Measurements from ENCODE around the gene FBXW8. TPM values are rescaled to one million over a fixed set of nuclear protein-coding genes. Genes with fewer than 3 reads are reported as not detected.

The FBXW8 gene
- total RNA-seq, 1 experiment from 2014 or later, result 15.6 TPM

GRCh38 chr12:117011988-117012805 is 101.4 kb downstream of the FBXW8 start:
- Mint-ChIP-seq H3K4me3 (no peak overlapping the region), H3K9me3 (peaks cover 3% of the 10 kb centered on the region; the same call in 1 of the 2 replicates), H3K36me3 (peaks cover 39% of the 10 kb centered on the region), H3K27ac (peak overlapping the region; percentile 25), H3K27me3 (ENCODE audit: low read depth) (no peaks in the 10 kb centered on the region), H3K4me1 (peaks cover 52% of the 10 kb centered on the region)
- no peak for TF ChIP-seq ATF6 (CRISPR knock-in tag; IDR thresholded peaks at IDR 0.05)
- no peak for TF ChIP-seq NR2C2 (CRISPR knock-in tag; IDR thresholded peaks at IDR 0.05)
- no peak for TF ChIP-seq JAZF1 (CRISPR knock-in tag; IDR thresholded peaks at IDR 0.05)
- TF ChIP-seq SMAD3 (CRISPR knock-in tag; IDR thresholded peaks at IDR 0.05; ENCODE audit: borderline replicate concordance), result no peak
- no peak for TF ChIP-seq MXD4 (CRISPR knock-in tag; IDR thresholded peaks at IDR 0.05; ENCODE audit: borderline replicate concordance)
- TF ChIP-seq GABPB1 (CRISPR knock-in tag; IDR thresholded peaks at IDR 0.05), result no peak
- no peak for TF ChIP-seq E2F4 (CRISPR knock-in tag; IDR thresholded peaks at IDR 0.05; ENCODE audit: borderline replicate concordance, low read depth)
- no peak for TF ChIP-seq ZBTB43 (CRISPR knock-in tag; IDR thresholded peaks at IDR 0.05)
- TF ChIP-seq, protein P1, sequence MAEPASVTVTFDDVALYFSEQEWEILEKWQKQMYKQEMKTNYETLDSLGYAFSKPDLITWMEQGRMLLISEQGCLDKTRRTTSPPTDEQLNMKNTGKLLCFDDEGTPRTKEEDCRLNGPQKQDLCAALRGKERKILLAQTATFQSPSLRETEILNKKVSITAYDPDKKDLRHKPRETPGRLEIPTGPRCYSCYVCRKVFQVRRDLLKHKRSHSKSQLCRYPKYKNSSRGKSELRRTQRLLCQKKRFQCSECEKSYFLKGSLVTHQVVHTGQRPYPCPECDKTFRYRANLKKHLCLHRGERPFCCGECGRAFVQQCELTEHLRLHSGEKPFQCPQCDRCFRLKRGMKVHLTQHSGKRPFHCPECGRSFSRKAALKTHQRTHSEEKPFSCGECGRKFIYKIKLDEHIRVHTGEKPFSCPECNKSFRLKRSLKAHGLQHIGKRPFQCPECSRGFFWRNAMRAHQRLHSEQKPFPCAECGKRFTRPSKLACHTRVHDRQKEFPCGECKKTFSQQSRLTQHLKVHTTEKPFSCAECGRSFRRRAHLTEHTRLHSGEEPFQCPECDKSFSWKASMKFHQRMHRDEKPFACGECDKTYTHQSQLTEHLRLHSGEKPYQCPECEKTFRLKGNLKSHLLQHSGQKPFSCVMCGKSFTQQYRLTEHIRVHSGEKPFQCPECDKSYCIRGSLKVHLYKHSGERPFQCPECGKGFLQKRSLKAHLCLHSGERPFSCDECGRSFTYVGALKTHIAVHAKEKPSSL (CRISPR knock-in tag; conservative IDR thresholded peaks at IDR 0.05), result no peak
- ATAC-seq (no peak), DNase-seq (ENCODE audit: low spot score) (no peak)
- ChIA-PET POLR2A (no interaction called here), CTCF (interaction anchor here (0.9 to 2.3 kb wide), 3 partner anchors 124 to 309 kb away, joined by 3 to 6 read pairs (median 5); no protein-coding TSS in a partner anchor)

- no peak for ATAC-seq
- Mint-ChIP-seq H3K27me3 (ENCODE audit: low read depth) (no peaks in the 10 kb centered on the region), H3K4me1 (peaks cover 51% of the 10 kb centered on the region), H3K27ac (no peak overlapping the region), H3K9me3 (peaks cover 3% of the 10 kb centered on the region; the same call in 1 of the 2 replicates), H3K4me3 (no peak overlapping the region), H3K36me3 (peaks cover 39% of the 10 kb centered on the region)
- ChIA-PET CTCF (no interaction called here), POLR2A (no interaction called here)
- no peak for DNase-seq (ENCODE audit: low spot score)
- TF ChIP-seq, protein P2, sequence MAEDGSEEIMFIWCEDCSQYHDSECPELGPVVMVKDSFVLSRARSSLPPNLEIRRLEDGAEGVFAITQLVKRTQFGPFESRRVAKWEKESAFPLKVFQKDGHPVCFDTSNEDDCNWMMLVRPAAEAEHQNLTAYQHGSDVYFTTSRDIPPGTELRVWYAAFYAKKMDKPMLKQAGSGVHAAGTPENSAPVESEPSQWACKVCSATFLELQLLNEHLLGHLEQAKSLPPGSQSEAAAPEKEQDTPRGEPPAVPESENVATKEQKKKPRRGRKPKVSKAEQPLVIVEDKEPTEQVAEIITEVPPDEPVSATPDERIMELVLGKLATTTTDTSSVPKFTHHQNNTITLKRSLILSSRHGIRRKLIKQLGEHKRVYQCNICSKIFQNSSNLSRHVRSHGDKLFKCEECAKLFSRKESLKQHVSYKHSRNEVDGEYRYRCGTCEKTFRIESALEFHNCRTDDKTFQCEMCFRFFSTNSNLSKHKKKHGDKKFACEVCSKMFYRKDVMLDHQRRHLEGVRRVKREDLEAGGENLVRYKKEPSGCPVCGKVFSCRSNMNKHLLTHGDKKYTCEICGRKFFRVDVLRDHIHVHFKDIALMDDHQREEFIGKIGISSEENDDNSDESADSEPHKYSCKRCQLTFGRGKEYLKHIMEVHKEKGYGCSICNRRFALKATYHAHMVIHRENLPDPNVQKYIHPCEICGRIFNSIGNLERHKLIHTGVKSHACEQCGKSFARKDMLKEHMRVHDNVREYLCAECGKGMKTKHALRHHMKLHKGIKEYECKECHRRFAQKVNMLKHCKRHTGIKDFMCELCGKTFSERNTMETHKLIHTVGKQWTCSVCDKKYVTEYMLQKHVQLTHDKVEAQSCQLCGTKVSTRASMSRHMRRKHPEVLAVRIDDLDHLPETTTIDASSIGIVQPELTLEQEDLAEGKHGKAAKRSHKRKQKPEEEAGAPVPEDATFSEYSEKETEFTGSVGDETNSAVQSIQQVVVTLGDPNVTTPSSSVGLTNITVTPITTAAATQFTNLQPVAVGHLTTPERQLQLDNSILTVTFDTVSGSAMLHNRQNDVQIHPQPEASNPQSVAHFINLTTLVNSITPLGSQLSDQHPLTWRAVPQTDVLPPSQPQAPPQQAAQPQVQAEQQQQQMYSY (CRISPR knock-in tag; IDR thresholded peaks at IDR 0.05), result no peak
- TF ChIP-seq RORB (CRISPR knock-in tag; IDR thresholded peaks at IDR 0.05) (no peak), NFYB (CRISPR knock-in tag; conservative IDR thresholded peaks at IDR 0.05; ENCODE audit: low read depth) (no peak), ELF4 (CRISPR knock-in tag; IDR thresholded peaks at IDR 0.05; ENCODE audit: low read depth) (no peak), SP1 (CRISPR knock-in tag; conservative IDR thresholded peaks at IDR 0.05) (no peak), MAX (CRISPR knock-in tag; IDR thresholded peaks at IDR 0.05) (no peak), USF1 (CRISPR knock-in tag; IDR thresholded peaks at IDR 0.05) (no peak), FOXJ3 (CRISPR knock-in tag; IDR thresholded peaks at IDR 0.05; ENCODE audit: borderline replicate concordance) (no peak), PRRX2 (CRISPR knock-in tag; IDR thresholded peaks at IDR 0.05) (no peak), ESRRA (CRISPR knock-in tag; IDR thresholded peaks at IDR 0.05; ENCODE audit: borderline replicate concordance) (no peak), ZNF138 (CRISPR knock-in tag; conservative IDR thresholded peaks at IDR 0.05) (no peak), ZNF671 (CRISPR knock-in tag; IDR thresholded peaks at IDR 0.05) (no peak), PREB (CRISPR knock-in tag; IDR thresholded peaks at IDR 0.05; ENCODE audit: borderline replicate concordance) (no peak), NR2C2 (CRISPR knock-in tag; IDR thresholded peaks at IDR 0.05) (no peak)
These were observed 103.0 kb downstream of the FBXW8 start for GRCh38 chr12:117013726-117014125.

All from WTC11 (cell line).